Activated T-cell treated with anti-CD3 and anti-CD28 coated beads, Interleukin-2, amount 50 U/mL, for 24 hours (primary cell): ENCODE results near the gene SETDB1.

ENCODE experiments used
- DNase-seq: peaks from one replicate; pipeline ENCODE4 v3.0.0-alpha.2; 2020
- H3K27ac Mint-ChIP-seq: 2 replicates; pipeline ENCODE4 v1.8.0; 2020; ENCODE audit warnings: mild to moderate bottlenecking, mixed read lengths
- H3K27me3 Mint-ChIP-seq: 2 replicates; pipeline ENCODE4 v1.8.0; 2020; ENCODE audit warnings: mixed read lengths
- H3K36me3 Mint-ChIP-seq: 2 replicates; pipeline ENCODE4 v1.8.0; 2020; ENCODE audit warnings: low read depth, mixed read lengths
- H3K4me1 Mint-ChIP-seq: 2 replicates; pipeline ENCODE4 v1.8.0; 2020; ENCODE audit warnings: low read depth, mixed read lengths
- H3K4me3 Mint-ChIP-seq: 2 replicates; pipeline ENCODE4 v1.8.0; 2020; ENCODE audit warnings: mild to moderate bottlenecking, moderate library complexity, mixed read lengths
- H3K9me3 Mint-ChIP-seq: 2 replicates; pipeline ENCODE4 v1.8.0; 2020; ENCODE audit warnings: mixed read lengths

SETDB1 gene

DNA sequence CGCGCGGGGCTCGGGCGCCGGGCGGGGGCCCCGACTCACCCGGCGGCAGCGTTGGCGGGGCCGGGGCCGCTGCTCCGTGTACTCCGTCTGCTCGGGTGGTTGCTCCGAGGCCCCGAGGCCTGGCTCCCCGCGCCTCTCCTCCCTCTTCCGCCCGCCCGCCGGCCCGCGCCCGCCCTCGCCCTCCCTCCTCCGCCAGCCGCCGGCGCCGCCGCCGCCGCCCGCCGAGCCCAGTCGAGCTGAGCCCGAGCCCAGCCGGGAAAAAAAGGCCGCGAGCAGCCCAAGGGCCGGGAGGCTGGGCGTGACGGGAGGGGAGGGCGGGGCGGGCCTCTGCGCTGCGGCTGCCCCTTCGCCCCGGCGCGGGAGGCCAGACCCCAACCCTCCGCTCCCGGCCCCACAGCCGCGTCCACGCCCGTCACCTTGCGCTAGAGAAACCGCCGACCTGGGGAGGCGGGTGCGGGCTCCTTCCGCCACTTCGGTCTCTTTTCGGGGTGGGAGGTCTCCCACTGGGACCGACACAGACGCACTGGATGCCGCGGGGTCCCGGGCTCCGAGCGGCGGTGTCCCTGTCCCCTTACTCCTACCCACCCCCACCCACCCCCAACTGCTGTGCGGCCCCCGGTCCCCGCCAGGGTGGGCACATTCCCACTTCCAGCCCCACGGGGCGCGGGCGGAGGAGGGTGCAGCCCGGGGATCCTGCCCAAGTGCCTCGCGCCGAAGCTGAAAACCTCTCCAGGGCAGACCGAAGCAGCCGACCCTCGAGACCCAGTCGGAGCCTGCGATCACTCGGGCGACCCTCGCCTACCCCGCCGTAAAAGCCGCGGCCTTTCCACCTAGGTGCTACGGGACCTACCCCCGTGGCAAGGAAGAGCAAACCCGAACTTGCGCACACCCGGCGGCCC, 48.7 kb downstream of the SETDB1 start, which contains the start of gene CERS2:
Gene CERS2 (minus strand): TSS at position 256 of the 899 bp plus-strand sequence. CDS start 5,745 bp downstream, outside the sequence.
- peak within 1 kb of the TSS; percentile 91 for H3K4me3 Mint-ChIP-seq
- H3K4me1 Mint-ChIP-seq = peaks cover 74% of the 10 kb centered on the region
- H3K9me3 Mint-ChIP-seq = no peaks in the 10 kb centered on the region
- peaks cover 40% of the 10 kb centered on the region for H3K36me3 Mint-ChIP-seq
- DNase-seq = peak; percentile 81
- H3K27ac Mint-ChIP-seq = peak within 1 kb of the TSS; percentile 95
- no peaks in the 10 kb centered on the region for H3K27me3 Mint-ChIP-seq

DNA sequence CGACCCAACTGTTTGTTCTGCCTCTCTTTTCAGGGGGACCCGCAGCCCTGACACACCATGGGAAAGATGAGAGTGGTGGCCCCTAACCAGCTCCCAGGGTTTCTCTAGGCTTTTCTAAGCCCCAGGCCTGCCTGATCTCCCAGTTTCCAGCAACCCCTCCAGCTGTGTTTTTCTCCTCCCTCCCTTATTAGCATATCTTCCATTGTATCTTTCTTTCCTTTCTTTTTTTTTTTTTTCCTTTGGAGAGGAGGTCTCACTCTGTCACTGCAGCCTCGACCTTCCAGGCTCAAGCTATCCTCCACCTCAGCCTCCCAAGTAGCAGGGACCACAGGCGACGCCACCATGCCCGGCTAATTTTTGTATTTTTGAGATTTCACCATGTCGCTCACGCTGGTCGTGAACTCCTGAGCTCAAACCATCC, 50.2 kb downstream of the SETDB1 start:
- DNase-seq = no peak
- Mint-ChIP-seq H3K4me3 (peak overlapping the region; percentile 91), H3K27ac (peak overlapping the region; percentile 88), H3K27me3 (no peaks in the 10 kb centered on the region), H3K9me3 (no peaks in the 10 kb centered on the region), H3K4me1 (peaks cover 61% of the 10 kb centered on the region), H3K36me3 (peaks cover 27% of the 10 kb centered on the region)

DNA sequence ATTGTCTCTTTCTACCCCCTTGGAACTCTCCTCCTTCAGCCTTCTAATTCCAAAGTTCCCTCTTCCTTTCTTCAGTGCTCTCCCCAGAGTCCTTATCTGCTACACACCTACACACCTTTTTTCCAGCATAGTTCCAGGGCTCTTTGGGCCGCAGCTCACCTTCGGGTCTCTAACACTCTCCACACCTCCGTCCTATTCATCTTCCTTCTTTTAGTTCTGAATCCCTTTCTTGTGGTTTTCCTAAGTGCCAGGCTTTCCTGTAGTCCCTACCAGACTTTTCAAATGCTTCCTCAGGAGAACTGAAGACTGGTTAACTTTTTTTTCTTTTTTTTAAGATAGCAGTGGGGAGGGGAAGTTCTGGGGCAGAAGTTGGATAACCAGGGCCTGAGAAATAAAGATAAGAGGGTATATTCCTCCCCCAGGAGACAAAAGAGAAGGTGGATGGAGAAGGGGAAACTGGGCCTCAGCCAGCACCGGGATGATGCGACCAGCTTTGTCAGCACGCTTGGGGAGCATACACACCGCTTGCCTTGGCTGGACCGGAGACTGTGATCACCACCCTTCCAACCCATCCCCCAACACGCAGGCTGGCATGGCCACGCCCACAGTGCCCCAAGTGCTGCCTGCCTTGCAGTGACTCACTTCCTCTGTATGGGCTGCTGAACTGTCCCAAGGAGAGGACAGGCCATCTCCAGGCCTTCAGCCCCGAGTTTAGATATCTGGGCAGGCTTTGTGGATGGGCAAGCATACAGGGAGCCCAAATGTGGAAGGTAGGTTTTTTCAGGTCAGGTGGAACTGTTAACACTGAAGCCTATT, 50.9 kb downstream of the SETDB1 start:
- peak overlapping the region; percentile 91 for H3K4me3 Mint-ChIP-seq
- peaks cover 20% of the 10 kb centered on the region for H3K36me3 Mint-ChIP-seq
- H3K9me3 Mint-ChIP-seq = no peaks in the 10 kb centered on the region
- no peaks in the 10 kb centered on the region for H3K27me3 Mint-ChIP-seq
- peak; percentile 81 for DNase-seq
- H3K4me1 Mint-ChIP-seq = peaks cover 54% of the 10 kb centered on the region
- peak overlapping the region; percentile 91 for H3K27ac Mint-ChIP-seq

DNA sequence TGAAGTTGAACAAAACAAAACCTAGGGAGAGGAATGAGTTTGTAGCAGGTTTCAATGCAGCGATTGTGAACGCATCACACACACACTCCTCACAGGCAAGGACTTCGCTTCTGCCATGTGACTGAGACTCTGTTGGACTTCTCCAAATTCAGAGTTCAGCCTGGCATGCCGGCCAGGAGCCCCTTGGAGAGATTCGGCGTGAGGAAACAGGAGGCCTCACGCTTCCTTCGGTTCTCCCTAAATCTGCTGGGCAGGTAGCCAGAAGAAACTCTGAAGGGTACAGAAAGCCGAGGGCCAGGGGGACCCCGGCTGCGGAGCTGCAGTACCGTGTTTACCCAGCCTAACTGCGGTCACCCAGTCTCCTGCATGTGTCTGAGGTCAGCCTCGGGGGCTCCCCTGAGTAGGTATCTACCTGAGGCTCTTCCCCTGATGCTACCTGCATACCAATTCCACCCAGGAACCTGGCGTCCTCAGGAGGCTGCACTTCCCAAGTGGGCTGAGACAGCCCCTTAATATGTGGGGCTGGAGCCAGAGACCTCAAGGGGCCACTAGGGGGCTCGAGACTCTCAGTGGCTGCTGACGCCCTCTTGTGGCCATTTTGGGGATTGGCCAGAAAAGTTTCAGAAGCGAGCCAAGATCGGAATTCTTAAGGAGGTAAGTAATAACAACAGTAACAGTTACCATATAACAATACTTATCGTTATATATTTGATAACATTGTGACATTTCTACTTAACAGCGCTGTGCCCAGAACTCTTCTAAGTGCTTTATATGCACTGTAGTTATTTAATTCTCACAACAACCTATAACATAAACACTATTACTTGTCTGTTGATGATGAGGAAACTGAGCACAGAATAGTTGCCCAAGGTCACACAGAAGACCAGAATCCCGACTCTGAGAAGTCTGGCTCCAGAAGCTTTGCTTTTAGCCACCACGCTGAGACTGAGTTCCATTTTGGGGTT, 53.2 kb downstream of the SETDB1 start:
- Mint-ChIP-seq H3K9me3 (no peaks in the 10 kb centered on the region), H3K4me1 (peaks cover 42% of the 10 kb centered on the region), H3K36me3 (no peaks in the 10 kb centered on the region)

DNA sequence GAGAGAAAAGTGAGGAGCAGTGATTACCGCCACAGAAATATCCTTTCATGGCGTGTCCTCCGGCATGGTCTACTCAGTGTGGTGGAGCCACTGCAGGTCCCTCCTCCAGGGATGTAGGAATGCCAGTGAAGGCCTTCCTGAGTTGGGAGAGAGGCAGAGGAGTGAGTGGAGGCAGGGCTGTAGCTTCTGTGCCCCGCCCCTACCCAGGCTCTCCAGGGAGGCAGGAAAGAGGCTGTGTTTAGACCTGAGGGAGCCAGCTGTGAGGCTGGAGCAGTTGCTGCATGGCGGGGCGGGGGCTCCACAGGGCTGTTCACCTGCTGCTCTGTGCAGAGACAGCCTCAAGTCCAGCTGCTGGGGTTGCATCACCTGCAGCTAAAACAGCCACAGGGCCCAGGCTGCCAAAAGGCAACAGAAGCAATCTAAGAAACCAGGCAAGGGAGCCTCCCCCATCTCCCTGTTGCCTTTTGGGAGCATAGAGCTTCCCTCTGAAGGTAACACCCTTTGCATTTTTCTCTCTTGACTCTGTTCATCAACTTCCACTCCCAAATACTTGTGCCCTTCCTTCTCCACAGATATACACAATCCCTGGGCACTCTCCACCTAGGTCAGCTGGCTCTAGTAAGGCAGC, 55.1 kb downstream of the SETDB1 start:
- H3K9me3 Mint-ChIP-seq = no peaks in the 10 kb centered on the region
- no peaks in the 10 kb centered on the region for H3K36me3 Mint-ChIP-seq
- DNase-seq = no peak
- H3K4me1 Mint-ChIP-seq = peaks cover 32% of the 10 kb centered on the region
- H3K27me3 Mint-ChIP-seq = no peaks in the 10 kb centered on the region
- H3K4me3 Mint-ChIP-seq = no peak overlapping the region
- H3K27ac Mint-ChIP-seq = peak overlapping the region; percentile 27

More for the DNA sequence above, 53.2 kb downstream of the SETDB1 start:
- DNase-seq = peak; percentile 88
- Mint-ChIP-seq H3K4me3 (peak overlapping the region; percentile 51), H3K27me3 (no peaks in the 10 kb centered on the region), H3K27ac (peak overlapping the region; percentile 7)

DNA sequence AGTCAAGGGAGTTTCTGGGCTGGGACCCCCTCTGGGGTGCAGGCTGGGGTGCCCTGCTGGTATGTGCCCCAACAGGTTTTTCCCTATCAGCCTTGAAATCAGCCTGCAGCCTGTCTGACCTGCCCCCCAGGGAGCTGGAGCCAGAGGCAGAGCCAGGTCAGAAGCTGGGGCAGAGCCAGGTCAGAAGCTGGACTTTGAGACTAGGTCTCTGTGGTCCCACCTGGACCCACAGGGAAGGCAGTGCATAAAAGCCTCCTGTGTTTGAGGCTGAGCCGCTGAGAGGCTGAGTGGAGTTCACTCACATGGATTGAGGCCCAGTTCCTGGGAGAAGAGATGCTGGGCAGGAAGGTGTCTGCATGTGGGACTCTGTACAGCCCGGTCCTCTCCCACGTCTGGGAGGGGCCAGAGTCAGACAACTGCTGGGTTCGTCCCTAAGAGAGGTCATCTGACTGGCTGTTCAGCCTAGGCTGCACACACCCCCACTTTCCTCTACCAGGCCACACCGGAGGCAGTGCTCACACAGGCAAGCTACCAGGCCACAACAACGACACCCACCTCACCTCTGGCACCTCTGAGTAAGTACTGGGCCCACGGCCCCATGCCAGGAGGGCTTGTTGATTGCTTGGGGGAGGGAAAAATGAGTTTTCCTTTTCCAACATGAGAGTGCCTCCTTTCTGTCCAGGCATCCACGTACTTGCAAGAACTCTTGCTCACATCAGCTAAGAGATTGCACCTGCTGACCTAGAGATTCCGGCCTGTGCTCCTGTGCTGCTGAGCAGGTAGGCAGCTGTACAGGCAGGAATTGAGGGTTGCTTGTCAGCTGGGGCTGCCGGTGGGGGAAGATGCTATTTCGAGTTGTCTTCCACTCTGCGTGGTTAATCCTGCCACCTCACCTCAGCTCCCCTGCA, 55.9 kb downstream of the SETDB1 start, which contains the start of gene ANXA9:
Gene ANXA9 (plus strand): TSS at position 488 of the 908 bp plus-strand sequence. CDS start 814 bp downstream, outside the sequence.
- peak within 1 kb of the TSS; percentile 27 for H3K27ac Mint-ChIP-seq
- H3K9me3 Mint-ChIP-seq = no peaks in the 10 kb centered on the region
- peaks cover 24% of the 10 kb centered on the region for H3K4me1 Mint-ChIP-seq
- no peak for DNase-seq
- H3K4me3 Mint-ChIP-seq = no peak within 1 kb of the TSS
- H3K36me3 Mint-ChIP-seq = no peaks in the 10 kb centered on the region
- H3K27me3 Mint-ChIP-seq = no peaks in the 10 kb centered on the region

DNA sequence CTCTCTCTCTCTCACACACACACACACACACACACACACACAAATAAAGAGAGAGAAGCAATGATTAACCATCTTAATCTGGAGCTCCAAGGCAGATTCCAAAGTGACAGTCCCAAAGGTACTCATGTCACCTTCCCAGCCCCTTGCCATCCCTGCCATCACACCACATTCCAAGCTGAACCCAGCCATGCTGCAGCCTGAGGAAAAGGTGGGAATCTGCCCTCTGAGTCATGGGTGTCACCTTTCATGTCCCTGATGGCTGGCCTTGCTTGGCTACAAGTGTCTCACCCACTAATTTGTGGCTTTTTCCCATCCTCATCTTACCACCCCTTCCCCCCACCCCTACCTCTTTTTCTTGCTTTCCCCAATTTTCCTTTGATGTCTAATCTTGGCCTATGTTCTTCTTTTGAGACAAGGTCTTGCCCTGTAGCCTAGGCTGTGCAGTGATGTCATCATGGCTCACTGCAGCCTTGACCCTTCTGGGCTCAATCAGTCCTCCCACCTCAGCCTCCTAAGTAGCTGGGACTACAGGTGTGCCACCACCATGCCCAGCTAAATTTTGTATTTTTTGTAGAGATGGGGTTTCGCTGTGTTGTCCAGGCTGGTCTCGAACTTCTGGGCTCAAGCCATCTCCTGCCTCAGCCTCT, 59.1 kb downstream of the SETDB1 start:
- H3K4me1 Mint-ChIP-seq = peaks cover 3% of the 10 kb centered on the region
- DNase-seq = no peak
- H3K27ac Mint-ChIP-seq = no peak overlapping the region
- no peaks in the 10 kb centered on the region for H3K9me3 Mint-ChIP-seq
- H3K4me3 Mint-ChIP-seq = no peak overlapping the region
- no peaks in the 10 kb centered on the region for H3K36me3 Mint-ChIP-seq
- no peaks in the 10 kb centered on the region for H3K27me3 Mint-ChIP-seq

DNA sequence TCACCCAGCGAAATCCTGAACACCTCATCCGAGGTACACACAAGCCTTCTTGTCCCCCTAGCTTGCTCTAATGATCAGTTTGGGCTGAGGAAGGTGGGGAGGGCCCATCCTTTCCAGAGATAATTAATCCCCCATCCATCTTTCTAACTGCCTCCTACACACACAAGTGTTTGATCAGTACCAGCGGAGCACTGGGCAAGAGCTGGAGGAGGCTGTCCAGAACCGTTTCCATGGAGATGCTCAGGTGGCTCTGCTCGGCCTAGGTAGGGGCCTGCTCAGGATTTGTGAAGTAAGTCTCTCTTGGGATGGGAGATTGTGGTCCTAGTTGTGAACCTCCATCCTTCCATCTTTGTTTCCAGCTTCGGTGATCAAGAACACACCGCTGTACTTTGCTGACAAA, 61.8 kb downstream of the SETDB1 start:
- DNase-seq = no peak
- Mint-ChIP-seq H3K27me3 (no peaks in the 10 kb centered on the region), H3K36me3 (no peaks in the 10 kb centered on the region), H3K4me1 (peaks cover 3% of the 10 kb centered on the region), H3K4me3 (no peak overlapping the region), H3K27ac (no peak overlapping the region), H3K9me3 (no peaks in the 10 kb centered on the region)

DNA sequence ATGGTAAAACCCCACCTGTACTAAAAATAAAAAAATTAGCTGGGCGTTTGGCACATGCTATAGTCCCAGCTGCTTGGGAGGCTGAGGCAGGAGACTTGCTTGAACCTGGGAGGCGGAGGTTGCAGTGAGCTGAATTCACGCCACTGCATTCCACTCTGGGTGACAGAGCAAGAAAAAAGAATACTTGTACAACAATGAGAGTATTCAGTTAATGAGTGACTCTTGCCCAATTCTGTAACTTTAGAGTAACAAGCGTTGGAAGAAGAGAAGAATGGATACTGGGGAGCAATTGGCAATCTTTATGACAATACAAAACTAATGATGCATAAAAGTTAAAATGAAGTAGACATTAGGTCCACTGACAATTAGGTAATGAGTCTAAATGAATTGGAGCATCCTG, 66.5 kb downstream of the SETDB1 start:
- no peaks in the 10 kb centered on the region for H3K9me3 Mint-ChIP-seq
- DNase-seq = no peak
- H3K27me3 Mint-ChIP-seq = no peaks in the 10 kb centered on the region
- peaks cover 8% of the 10 kb centered on the region for H3K4me1 Mint-ChIP-seq
- H3K4me3 Mint-ChIP-seq = no peak overlapping the region
- H3K27ac Mint-ChIP-seq = no peak overlapping the region
- peaks cover 8% of the 10 kb centered on the region for H3K36me3 Mint-ChIP-seq

DNA sequence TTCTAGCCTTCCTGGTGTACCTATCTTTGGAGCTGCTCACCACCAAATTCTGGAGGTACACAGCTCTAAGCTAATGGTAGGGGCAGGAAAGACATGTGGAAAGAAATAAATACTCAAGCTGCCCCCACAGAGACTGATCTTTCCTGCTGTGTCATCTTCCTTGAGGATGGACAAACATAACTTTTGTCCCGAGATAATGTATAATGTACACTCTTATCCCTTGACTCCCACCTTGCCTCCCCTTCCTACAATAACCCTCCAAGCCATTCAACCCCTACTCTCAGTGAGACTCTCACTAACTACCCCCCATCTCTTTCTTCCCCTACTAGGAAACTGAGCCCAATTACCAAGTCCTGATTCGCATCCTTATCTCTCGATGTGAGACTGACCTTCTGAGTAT, 68.1 kb downstream of the SETDB1 start:
- Mint-ChIP-seq H3K36me3 (peaks cover 18% of the 10 kb centered on the region), H3K4me1 (peaks cover 11% of the 10 kb centered on the region), H3K27ac (no peak overlapping the region), H3K27me3 (no peaks in the 10 kb centered on the region), H3K4me3 (no peak overlapping the region), H3K9me3 (no peaks in the 10 kb centered on the region)
- DNase-seq = no peak

DNA sequence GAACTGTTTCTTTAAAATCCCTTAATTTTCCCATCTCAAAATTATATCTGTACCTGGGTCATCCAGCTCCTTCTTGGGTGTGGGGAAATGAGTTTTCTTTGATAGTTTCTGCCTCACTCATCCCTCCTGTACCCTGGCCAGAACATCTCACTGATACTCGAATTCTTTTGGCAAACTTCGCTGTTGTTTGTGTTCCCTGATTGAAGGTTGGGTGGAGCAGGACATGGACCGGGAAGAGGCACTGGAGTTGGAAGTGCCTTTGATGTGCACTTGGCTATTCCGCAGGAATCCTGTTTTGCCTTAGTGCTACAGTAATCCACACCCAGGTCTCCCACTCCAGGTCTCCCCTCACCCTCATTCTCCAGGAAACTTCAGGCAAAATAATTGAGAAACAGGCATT, 69.3 kb downstream of the SETDB1 start:
- Mint-ChIP-seq H3K4me1 (peaks cover 19% of the 10 kb centered on the region), H3K27me3 (no peaks in the 10 kb centered on the region), H3K36me3 (peaks cover 20% of the 10 kb centered on the region), H3K9me3 (no peaks in the 10 kb centered on the region), H3K27ac (no peak overlapping the region), H3K4me3 (no peak overlapping the region)
- no peak for DNase-seq

DNA sequence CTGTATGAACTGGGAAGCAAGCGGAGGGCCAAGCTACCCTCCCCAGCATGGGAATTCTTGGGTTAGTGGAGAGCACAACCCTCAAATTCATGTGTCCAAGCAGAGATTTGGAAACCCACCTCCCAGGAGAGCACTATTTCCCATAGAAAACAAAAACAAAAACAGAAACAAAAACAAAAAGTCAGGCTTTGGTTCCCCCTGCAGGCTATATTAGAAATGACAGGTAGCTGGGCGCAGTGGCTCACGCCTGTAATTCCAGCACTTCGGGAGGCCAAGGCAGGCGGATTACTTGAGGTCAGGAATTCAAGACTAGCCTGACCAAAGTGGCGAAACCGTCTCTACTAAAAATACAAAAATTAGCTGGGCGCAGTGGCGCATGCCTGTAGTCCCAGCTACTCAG, 69.7 kb downstream of the SETDB1 start:
- peaks cover 24% of the 10 kb centered on the region for H3K36me3 Mint-ChIP-seq
- H3K9me3 Mint-ChIP-seq = no peaks in the 10 kb centered on the region
- DNase-seq = no peak
- H3K4me3 Mint-ChIP-seq = no peak overlapping the region
- H3K4me1 Mint-ChIP-seq = peaks cover 23% of the 10 kb centered on the region
- H3K27ac Mint-ChIP-seq = no peak overlapping the region
- no peaks in the 10 kb centered on the region for H3K27me3 Mint-ChIP-seq
